ENCODE measurements around the gene VSIR.

Gene VSIR

GRCh38 chr10:71777213-71777985 lies 4.1 kb upstream of the VSIR start:
- Histone ChIP-seq H3K27me3 (ENCODE audit: insufficient read depth, low read length, poor library complexity) (no peaks in the 10 kb centered on the region), H4K20me1 (ENCODE audit: insufficient read depth, low read length) (no peaks in the 10 kb centered on the region), H3K4me2 (ENCODE audit: insufficient read depth, low read length) (no peak overlapping the region), H3K9ac (ENCODE audit: low read depth, low read length) (no peak overlapping the region), H3K4me3 (ENCODE audit: low read depth in 1 of 2, low read length in 2 of 2) (no peak overlapping the region), H3K9me3 (ENCODE audit: insufficient read depth, low read length, severe bottlenecking) (no peaks in the 10 kb centered on the region), H3K79me2 (ENCODE audit: insufficient read depth, low read length) (peaks cover 4% of the 10 kb centered on the region; the same call in 1 of the 2 replicates), H3K36me3 (ENCODE audit: insufficient read depth, low read length) (no peaks in the 10 kb centered on the region), H2AFZ (ENCODE audit: low read depth, low read length) (no peak overlapping the region), H3K27ac (ENCODE audit: low read length) (no peak overlapping the region), H3K4me1 (ENCODE audit: insufficient read depth, low read length) (peaks cover 34% of the 10 kb centered on the region)
- DNase-seq = no peak
- ATAC-seq (ENCODE audit: insufficient read depth, low read depth) = no peak
- TF ChIP-seq EZH2 (IDR thresholded peaks at IDR 0.05; ENCODE audit: borderline replicate concordance, low read depth, low read length, severe bottlenecking) (no peak), CTCF (IDR thresholded peaks at IDR 0.05; ENCODE audit: borderline replicate concordance, extremely low read depth, low read length, poor library complexity, severe bottlenecking) (no peak)

- peak; percentile 30 for TF ChIP-seq CTCF (IDR thresholded peaks at IDR 0.05; ENCODE audit: borderline replicate concordance, extremely low read depth, low read length, poor library complexity, severe bottlenecking)
- no peak for TF ChIP-seq EZH2 (IDR thresholded peaks at IDR 0.05; ENCODE audit: borderline replicate concordance, low read depth, low read length, severe bottlenecking)
- Histone ChIP-seq H3K4me1 (ENCODE audit: insufficient read depth, low read length) (peaks cover 43% of the 10 kb centered on the region), H3K79me2 (ENCODE audit: insufficient read depth, low read length) (peaks cover 7% of the 10 kb centered on the region; the same call in 1 of the 2 replicates), H3K4me3 (ENCODE audit: low read depth in 1 of 2, low read length in 2 of 2) (no peak overlapping the region), H3K27me3 (ENCODE audit: insufficient read depth, low read length, poor library complexity) (no peaks in the 10 kb centered on the region), H3K9me3 (ENCODE audit: insufficient read depth, low read length, severe bottlenecking) (no peaks in the 10 kb centered on the region), H3K36me3 (ENCODE audit: insufficient read depth, low read length) (no peaks in the 10 kb centered on the region), H3K9ac (ENCODE audit: low read depth, low read length) (no peak overlapping the region), H3K4me2 (ENCODE audit: insufficient read depth, low read length) (no peak overlapping the region), H4K20me1 (ENCODE audit: insufficient read depth, low read length) (no peaks in the 10 kb centered on the region), H3K27ac (ENCODE audit: low read length) (0 out of 2 replicates have a peak overlapping the region, but pooled peaks have one; percentile 1), H2AFZ (ENCODE audit: low read depth, low read length) (no peak overlapping the region)
- ATAC-seq (ENCODE audit: insufficient read depth, low read depth) = no peak
- DNase-seq = no peak
Observed at GRCh38 chr10:71776481-71776925, 3.2 kb upstream of the VSIR start.

GRCh38 chr10:71774916-71775702 lies 1.8 kb upstream of the VSIR start:
- ATAC-seq (ENCODE audit: insufficient read depth, low read depth) (no peak), DNase-seq (no peak)
- Histone ChIP-seq H3K27ac (ENCODE audit: low read length) (no peak overlapping the region), H3K9ac (ENCODE audit: low read depth, low read length) (no peak overlapping the region), H3K79me2 (ENCODE audit: insufficient read depth, low read length) (peaks cover 7% of the 10 kb centered on the region; the same call in 1 of the 2 replicates), H4K20me1 (ENCODE audit: insufficient read depth, low read length) (no peaks in the 10 kb centered on the region), H3K4me3 (ENCODE audit: low read depth in 1 of 2, low read length in 2 of 2) (no peak overlapping the region), H3K9me3 (ENCODE audit: insufficient read depth, low read length, severe bottlenecking) (no peaks in the 10 kb centered on the region), H3K4me2 (ENCODE audit: insufficient read depth, low read length) (no peak overlapping the region), H3K36me3 (ENCODE audit: insufficient read depth, low read length) (no peaks in the 10 kb centered on the region), H3K4me1 (ENCODE audit: insufficient read depth, low read length) (peaks cover 57% of the 10 kb centered on the region), H3K27me3 (ENCODE audit: insufficient read depth, low read length, poor library complexity) (no peaks in the 10 kb centered on the region), H2AFZ (ENCODE audit: low read depth, low read length) (no peak overlapping the region)
- TF ChIP-seq CTCF (IDR thresholded peaks at IDR 0.05; ENCODE audit: borderline replicate concordance, extremely low read depth, low read length, poor library complexity, severe bottlenecking) (no peak), EZH2 (IDR thresholded peaks at IDR 0.05; ENCODE audit: borderline replicate concordance, low read depth, low read length, severe bottlenecking) (no peak)

Data from DND-41 (cell line).